HepG2 (cell line): ENCODE data around the gene OSTF1.

ENCODE experiments used
- NCOR1 ChIP-seq: fragments of 200-600 bp; sonication (generic); IDR thresholded peaks from 2 replicates; pipeline ENCODE4 v1.7.0; 2017; ENCODE audit warnings: antibody characterized with exemption, low read length, borderline replicate concordance
- NR3C1 ChIP-seq: sonication (generic); formaldehyde crosslinking; IDR thresholded peaks from 2 replicates; pipeline ENCODE4 v1.4.0; 2020; ENCODE audit warnings: missing genetic modification reagents
- RERE ChIP-seq: IDR thresholded peaks from 2 replicates; pipeline ENCODE4 v1.6.1; 2016; ENCODE audit warnings: low read depth, missing genetic modification reagents, missing compliant biosample characterization
- YEATS2 ChIP-seq: sonication (generic); formaldehyde crosslinking; IDR thresholded peaks from 2 replicates; pipeline ENCODE4 v1.4.0; 2020; ENCODE audit warnings: missing genetic modification reagents, borderline replicate concordance
- ZBTB46 ChIP-seq: sonication (generic); formaldehyde crosslinking; IDR thresholded peaks from 2 replicates; pipeline ENCODE4 v1.4.0; 2020; ENCODE audit warnings: mild to moderate bottlenecking, missing genetic modification reagents, borderline replicate concordance
- ZNF883 ChIP-seq: sonication (generic); formaldehyde crosslinking; IDR thresholded peaks from 2 replicates; pipeline ENCODE4 v1.5.1; 2020; ENCODE audit warnings: mild to moderate bottlenecking, missing genetic modification reagents; ENCODE audit errors: not compliant biosample characterization

- TF ChIP-seq YEATS2 (CRISPR knock-in tag) = no peak
- no peak for TF ChIP-seq ZNF883 (CRISPR knock-in tag)
- TF ChIP-seq ZBTB46 (CRISPR knock-in tag) = no peak
- no peak for TF ChIP-seq NR3C1 (CRISPR knock-in tag)
- no peak for TF ChIP-seq RERE (CRISPR knock-in tag)
- no peak for TF ChIP-seq NCOR1
These were observed 40.8 kb upstream of the OSTF1 start for GRCh38 chr9:75047506-75047905.
